Measurements from ENCODE around the gene PRDM11. TPM values are rescaled to one million over a fixed set of nuclear protein-coding genes. Genes with fewer than 3 reads are reported as not detected.

Gene PRDM11
- total and polyA plus RNA-seq, 8 donors: 13.6 to 29.6 (median 21.4) TPM

- DNase-seq: peak in 1 of 4 donors; percentile 76
- no peak overlapping the region for H3K4me3 ChIP-seq
- H3K27ac ChIP-seq: no peak overlapping the region
- H3K36me3 ChIP-seq: peaks cover 0 to 29% of the 10 kb centered on the region in 2 donors
- TF ChIP-seq, protein P1, sequence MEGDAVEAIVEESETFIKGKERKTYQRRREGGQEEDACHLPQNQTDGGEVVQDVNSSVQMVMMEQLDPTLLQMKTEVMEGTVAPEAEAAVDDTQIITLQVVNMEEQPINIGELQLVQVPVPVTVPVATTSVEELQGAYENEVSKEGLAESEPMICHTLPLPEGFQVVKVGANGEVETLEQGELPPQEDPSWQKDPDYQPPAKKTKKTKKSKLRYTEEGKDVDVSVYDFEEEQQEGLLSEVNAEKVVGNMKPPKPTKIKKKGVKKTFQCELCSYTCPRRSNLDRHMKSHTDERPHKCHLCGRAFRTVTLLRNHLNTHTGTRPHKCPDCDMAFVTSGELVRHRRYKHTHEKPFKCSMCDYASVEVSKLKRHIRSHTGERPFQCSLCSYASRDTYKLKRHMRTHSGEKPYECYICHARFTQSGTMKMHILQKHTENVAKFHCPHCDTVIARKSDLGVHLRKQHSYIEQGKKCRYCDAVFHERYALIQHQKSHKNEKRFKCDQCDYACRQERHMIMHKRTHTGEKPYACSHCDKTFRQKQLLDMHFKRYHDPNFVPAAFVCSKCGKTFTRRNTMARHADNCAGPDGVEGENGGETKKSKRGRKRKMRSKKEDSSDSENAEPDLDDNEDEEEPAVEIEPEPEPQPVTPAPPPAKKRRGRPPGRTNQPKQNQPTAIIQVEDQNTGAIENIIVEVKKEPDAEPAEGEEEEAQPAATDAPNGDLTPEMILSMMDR (IDR thresholded peaks at IDR 0.05): no peak
- intact Hi-C loops (cut with DNase I): no loop called here
- no peak for ATAC-seq
- H3K4me1 ChIP-seq: peaks cover 20 to 25% of the 10 kb centered on the region in 2 donors
- H3K9me3 ChIP-seq: no peaks in the 10 kb centered on the region
- no peaks in the 10 kb centered on the region for H3K27me3 ChIP-seq
Measured at GRCh38 chr11:45212566-45213315, 66.3 kb downstream of the PRDM11 start.

- DNase-seq (no peak), ATAC-seq (no peak)
- Histone ChIP-seq H3K4me1 (peaks cover 20 to 24% of the 10 kb centered on the region in 2 donors), H3K27me3 (no peaks in the 10 kb centered on the region), H3K4me3 (no peak overlapping the region), H3K36me3 (peaks cover 0 to 29% of the 10 kb centered on the region in 2 donors), H3K9me3 (no peaks in the 10 kb centered on the region), H3K27ac (no peak overlapping the region)
- intact Hi-C loops (cut with DNase I): no loop called here
- TF ChIP-seq, protein P1 (IDR thresholded peaks at IDR 0.05): no peak
Measured at GRCh38 chr11:45213316-45213665, 66.9 kb downstream of the PRDM11 start.

DNA sequence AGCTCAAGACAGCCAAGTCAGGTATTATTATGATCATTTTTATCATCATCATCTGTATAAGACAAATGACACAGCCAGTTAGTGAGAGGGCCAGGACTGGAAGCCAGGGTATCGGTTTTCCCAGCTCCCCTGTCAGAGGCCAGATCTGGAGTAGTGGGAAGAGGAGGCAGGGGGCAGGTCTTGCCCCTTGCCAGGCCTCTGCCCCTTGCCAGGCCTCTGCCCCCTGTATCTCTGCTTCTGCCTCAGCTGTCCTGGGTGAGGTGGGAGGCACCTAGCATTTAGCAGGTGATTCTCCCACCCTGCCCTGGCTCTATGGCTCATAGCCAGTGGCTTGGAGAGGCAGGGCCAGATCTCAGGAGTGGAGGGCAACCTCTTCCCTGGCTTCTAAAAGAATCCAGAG, 67.3 kb downstream of the PRDM11 start:
- peaks cover 19 to 20% of the 10 kb centered on the region in 2 donors for H3K4me1 ChIP-seq
- intact Hi-C loops (cut with DNase I): no loop called here
- H3K9me3 ChIP-seq: no peaks in the 10 kb centered on the region
- H3K36me3 ChIP-seq: peaks cover 0 to 29% of the 10 kb centered on the region in 2 donors
- ATAC-seq (no peak), DNase-seq (no peak)
- no peak overlapping the region for H3K4me3 ChIP-seq
- TF ChIP-seq, protein P1 (IDR thresholded peaks at IDR 0.05): no peak
- H3K27me3 ChIP-seq: no peaks in the 10 kb centered on the region
- no peak overlapping the region for H3K27ac ChIP-seq

- Histone ChIP-seq H3K27me3 (no peaks in the 10 kb centered on the region), H3K4me3 (no peak overlapping the region), H3K27ac (peak overlapping the region in 1 of 2 donors; percentile 37), H3K36me3 (peaks cover 0 to 32% of the 10 kb centered on the region in 2 donors), H3K9me3 (no peaks in the 10 kb centered on the region), H3K4me1 (peaks cover 3 to 4% of the 10 kb centered on the region in 2 donors)
- TF ChIP-seq, protein P1 (IDR thresholded peaks at IDR 0.05): no peak
- intact Hi-C loops (cut with DNase I): no loop called here
- DNase-seq: no peak
- ATAC-seq: no peak
Measured at GRCh38 chr11:45215098-45215865, 68.8 kb downstream of the PRDM11 start.

DNA sequence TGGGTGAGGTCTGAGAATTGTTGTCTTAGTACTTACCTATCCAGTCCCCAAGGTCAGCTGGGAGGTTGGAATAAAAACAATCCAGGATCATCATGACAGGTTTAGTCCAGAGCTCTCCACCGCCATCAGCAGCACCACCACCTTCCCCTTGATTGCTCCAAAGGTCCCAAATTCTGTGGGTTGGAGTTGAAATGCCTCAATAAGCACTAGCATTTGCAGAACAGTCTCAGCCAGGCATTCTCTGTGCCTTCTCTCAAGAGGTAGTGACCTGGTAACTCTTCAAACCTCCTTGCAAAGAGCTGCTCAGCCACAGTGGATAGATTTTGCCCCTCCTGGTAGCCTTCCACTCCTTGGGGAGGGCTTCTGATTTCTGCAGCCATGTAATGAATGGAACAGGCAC, 69.6 kb downstream of the PRDM11 start:
- DNase-seq: no peak
- Histone ChIP-seq H3K27me3 (no peaks in the 10 kb centered on the region), H3K36me3 (peaks cover 0 to 32% of the 10 kb centered on the region in 2 donors), H3K9me3 (no peaks in the 10 kb centered on the region), H3K27ac (no peak overlapping the region), H3K4me1 (no peaks in the 10 kb centered on the region), H3K4me3 (no peak overlapping the region)
- no peak for ATAC-seq
- intact Hi-C loops (cut with DNase I): no loop called here
- TF ChIP-seq, protein P1 (IDR thresholded peaks at IDR 0.05): no peak

Measured in left lung (tissue), 10 donors.